ENCODE data around the gene SCN2B.

The SCN2B gene

GRCh38 chr11:118152552-118153471 lies 23.6 kb downstream of the SCN2B start, which contains the start of gene SCN4B:
Gene SCN4B, minus strand, starts transcription at chr11:118152823. Its CDS starts 150 bp downstream, at chr11:118152673.
- no peak for FAIRE-seq

GRCh38 chr11:118152020-118152551 lies 24.4 kb downstream of the SCN2B start:
- FAIRE-seq = no peak

- FAIRE-seq = no peak
These were observed 25.0 kb downstream of the SCN2B start for GRCh38 chr11:118151431-118151830.

GRCh38 chr11:118149493-118149892 lies 26.9 kb downstream of the SCN2B start:
- FAIRE-seq = no peak

- FAIRE-seq = no peak
These were observed 27.6 kb downstream of the SCN2B start for GRCh38 chr11:118148856-118149255.

GRCh38 chr11:118148240-118148639 lies 28.2 kb downstream of the SCN2B start:
- FAIRE-seq = no peak

GRCh38 chr11:118147502-118147901 lies 28.9 kb downstream of the SCN2B start:
- no peak for FAIRE-seq

GRCh38 chr11:118146554-118146953 lies 29.9 kb downstream of the SCN2B start:
- no peak for FAIRE-seq

- FAIRE-seq = peak; percentile 45
These were observed 30.9 kb downstream of the SCN2B start for GRCh38 chr11:118145285-118146227.

- FAIRE-seq = no peak
These were observed 31.9 kb downstream of the SCN2B start for GRCh38 chr11:118144301-118145268.

- no peak for FAIRE-seq
These were observed 32.7 kb downstream of the SCN2B start for GRCh38 chr11:118143661-118144185.

- no peak for FAIRE-seq
These were observed 33.6 kb downstream of the SCN2B start for GRCh38 chr11:118142809-118143208.

GRCh38 chr11:118142081-118142480 lies 34.4 kb downstream of the SCN2B start:
- no peak for FAIRE-seq

GRCh38 chr11:118139578-118139977 lies 36.9 kb downstream of the SCN2B start:
- no peak for FAIRE-seq

GRCh38 chr11:118138839-118139420 lies 37.5 kb downstream of the SCN2B start:
- no peak for FAIRE-seq

GRCh38 chr11:118136801-118137200 lies 39.6 kb downstream of the SCN2B start:
- FAIRE-seq = no peak

GRCh38 chr11:118136341-118136740 lies 40.1 kb downstream of the SCN2B start:
- FAIRE-seq = no peak

- FAIRE-seq = no peak
These were observed 40.7 kb downstream of the SCN2B start for GRCh38 chr11:118135796-118136165.

GRCh38 chr11:118135051-118135795 lies 41.2 kb downstream of the SCN2B start:
- FAIRE-seq = no peak

GRCh38 chr11:118133816-118134215 lies 42.6 kb downstream of the SCN2B start:
- no peak for FAIRE-seq

Measured in islet of Langerhans (tissue), 1 donor.